ENCODE measurements around the gene HNRNPAB. TPM values are rescaled to one million over a fixed set of nuclear protein-coding genes. Genes with fewer than 3 reads are reported as not detected.

The HNRNPAB gene
- total RNA-seq, 1 donor: 63.5 TPM

DNA sequence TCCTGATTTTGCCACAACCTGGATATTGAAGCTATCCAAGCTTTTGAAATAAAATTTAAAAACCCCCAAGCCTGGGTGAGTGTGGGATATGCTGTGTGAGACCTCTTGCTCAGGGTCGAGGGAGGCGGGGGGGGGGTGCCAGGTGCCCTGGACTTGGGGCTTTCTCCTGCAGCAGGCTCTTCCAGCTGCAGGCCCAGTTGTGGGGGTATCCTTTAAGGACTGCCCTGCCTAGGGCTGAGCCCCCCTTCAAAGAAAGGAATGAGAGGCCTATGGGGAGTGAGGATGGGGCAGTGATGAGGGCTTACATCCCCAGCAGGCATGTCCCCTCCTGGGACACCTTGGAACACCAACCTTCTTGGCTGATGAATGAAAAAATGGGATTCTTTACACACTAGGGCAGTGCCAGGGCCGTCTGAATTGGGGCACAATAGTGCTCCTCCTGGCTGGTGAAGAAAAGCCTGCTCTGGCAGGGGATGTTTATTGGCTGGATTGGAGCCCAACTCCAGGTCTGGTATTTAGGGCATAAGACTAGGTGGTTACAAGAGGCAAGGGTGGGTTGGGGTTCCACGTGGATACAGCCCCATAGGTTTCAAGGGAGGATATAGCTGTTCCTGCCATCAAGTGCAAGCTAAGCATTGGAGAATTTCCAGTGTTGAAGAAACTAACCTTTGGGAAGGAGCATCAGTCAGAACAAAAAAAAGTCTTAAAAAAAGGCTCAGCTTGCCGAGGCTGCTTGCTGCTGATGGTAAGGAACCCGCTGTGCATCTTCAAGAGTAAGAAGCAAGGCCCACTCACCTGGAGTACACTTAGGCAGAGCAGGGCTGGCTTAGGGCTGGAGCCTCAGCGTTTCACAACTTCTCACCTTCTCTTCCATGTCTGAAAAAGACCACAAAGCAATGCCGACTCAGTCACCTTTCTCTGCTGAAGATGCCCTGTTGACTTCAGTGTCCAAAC is 7.0 kb downstream of the HNRNPAB start:
- no peak overlapping the region for H3K4me3 ChIP-seq (ENCODE audit: low read depth, low read length)
- DNase-seq (ENCODE audit: low read depth): no peak
- no peak for TF ChIP-seq CTCF (IDR thresholded peaks at IDR 0.05; ENCODE audit: insufficient read depth, low read depth, low read length)

- no peak for DNase-seq (ENCODE audit: low read depth)
- H3K4me3 ChIP-seq (ENCODE audit: low read depth, low read length): no peak overlapping the region
- no peak for TF ChIP-seq CTCF (IDR thresholded peaks at IDR 0.05; ENCODE audit: insufficient read depth, low read depth, low read length)
Observed at GRCh38 chr5:178212241-178213002, 8.1 kb downstream of the HNRNPAB start.

- DNase-seq (ENCODE audit: low read depth): no peak
- H3K4me3 ChIP-seq (ENCODE audit: low read depth, low read length): no peak overlapping the region
- no peak for TF ChIP-seq CTCF (IDR thresholded peaks at IDR 0.05; ENCODE audit: insufficient read depth, low read depth, low read length)
Observed at GRCh38 chr5:178213003-178213461, 8.7 kb downstream of the HNRNPAB start.

DNA sequence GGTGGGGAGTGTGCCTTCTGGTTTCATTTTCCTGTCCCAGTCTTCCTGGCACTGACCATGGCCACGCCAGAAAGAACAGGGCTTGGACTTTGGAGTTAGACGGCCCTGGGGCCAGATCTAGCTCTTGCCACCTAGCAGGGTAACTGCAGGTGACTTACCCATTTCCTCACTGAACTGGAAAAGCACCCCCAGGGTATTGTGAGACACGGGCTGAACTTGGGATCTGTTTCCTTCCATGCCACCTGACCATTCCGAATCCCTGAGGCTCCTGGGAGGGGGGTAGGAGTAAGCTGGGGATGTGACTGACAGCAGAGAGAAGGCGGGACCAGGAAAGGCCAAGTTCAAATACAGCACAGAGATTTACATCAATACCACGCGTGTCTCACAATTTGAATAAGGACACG is 9.4 kb downstream of the HNRNPAB start:
- DNase-seq (ENCODE audit: low read depth): no peak
- TF ChIP-seq CTCF (IDR thresholded peaks at IDR 0.05; ENCODE audit: insufficient read depth, low read depth, low read length): no peak
- no peak overlapping the region for H3K4me3 ChIP-seq (ENCODE audit: low read depth, low read length)

DNA sequence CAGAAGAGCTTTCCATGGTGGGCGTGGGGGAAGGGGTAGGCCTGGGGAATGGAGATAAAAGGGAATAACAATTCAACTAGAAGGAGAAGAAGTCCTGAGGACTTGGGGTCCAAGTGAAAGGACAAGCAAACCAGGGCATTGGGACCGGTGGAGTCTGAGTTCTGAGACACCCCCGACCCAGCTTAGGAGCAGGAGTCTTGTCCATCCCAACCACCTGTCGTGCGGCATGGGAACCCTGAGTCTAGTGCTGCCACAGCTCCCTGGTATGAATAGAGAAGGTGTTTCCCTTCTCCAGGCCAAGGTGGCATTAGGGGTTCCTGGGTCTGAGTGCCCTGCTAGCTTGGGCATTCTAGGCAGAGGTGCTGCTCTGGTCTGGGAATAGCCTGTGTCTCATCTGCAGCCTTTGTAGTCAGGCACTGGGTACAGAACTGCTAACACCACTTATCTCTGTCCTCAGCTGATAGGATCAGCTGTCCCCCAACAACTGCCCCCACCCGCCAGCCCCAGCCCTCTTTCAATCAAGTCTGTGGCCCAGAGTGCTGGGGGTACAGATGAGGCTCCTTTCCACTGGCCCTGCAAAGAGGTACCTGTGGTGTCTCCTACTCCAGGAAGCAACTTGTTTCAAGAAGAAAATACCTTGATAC is 9.9 kb downstream of the HNRNPAB start:
- no peak overlapping the region for H3K4me3 ChIP-seq (ENCODE audit: low read depth, low read length)
- no peak for TF ChIP-seq CTCF (IDR thresholded peaks at IDR 0.05; ENCODE audit: insufficient read depth, low read depth, low read length)
- no peak for DNase-seq (ENCODE audit: low read depth)

GRCh38 chr5:178215280-178216002 is 11.1 kb downstream of the HNRNPAB start:
- no peak for TF ChIP-seq CTCF (IDR thresholded peaks at IDR 0.05; ENCODE audit: insufficient read depth, low read depth, low read length)
- no peak overlapping the region for H3K4me3 ChIP-seq (ENCODE audit: low read depth, low read length)
- DNase-seq (ENCODE audit: low read depth): no peak
